Subcutaneous abdominal adipose tissue (tissue), 5 donors: Measurements from ENCODE around the gene WTIP.

Experiments
- H3K27ac ChIP-seq: one replicate; pipeline ENCODE4 v1.7.0; 2013; ENCODE audit warnings: low read depth, mild to moderate bottlenecking, inconsistent platforms, low read length, moderate library complexity
- H3K27me3 ChIP-seq, 5 donors: one replicate each; pipeline ENCODE4 v1.7.0; 2013; ENCODE audit warnings: low read length in 5 of 5, inconsistent platforms in 1 of 5; ENCODE audit not compliant: control insufficient read depth in 5 of 5, insufficient read depth in 4 of 5
- H3K36me3 ChIP-seq, 5 donors: one replicate each; pipeline ENCODE4 v1.7.0; 2013; ENCODE audit warnings: low read length in 5 of 5; ENCODE audit not compliant: control insufficient read depth in 5 of 5, insufficient read depth in 5 of 5
- H3K4me1 ChIP-seq, 5 donors: one replicate each; pipeline ENCODE4 v1.7.0; 2013; ENCODE audit warnings: low read length in 5 of 5, mild to moderate bottlenecking in 3 of 5, moderate library complexity in 1 of 5; ENCODE audit not compliant: control insufficient read depth in 5 of 5, insufficient read depth in 5 of 5
- H3K4me3 ChIP-seq, 5 donors: one replicate each; pipeline ENCODE4 v1.7.0; 2013; ENCODE audit warnings: low read length in 5 of 5, low read depth in 1 of 5
- H3K9ac ChIP-seq, 5 donors: one replicate each; pipeline ENCODE4 v1.7.0; 2013; ENCODE audit warnings: low read length in 5 of 5, mild to moderate bottlenecking in 4 of 5, moderate library complexity in 3 of 5
- H3K9me3 ChIP-seq, 5 donors: one replicate each; pipeline ENCODE4 v1.7.0; 2013; ENCODE audit warnings: low read length in 5 of 5; ENCODE audit not compliant: control insufficient read depth in 5 of 5
- donor health status: healthy.
- donor health status: healthy.
- donor health status: healthy.
- donor health status: healthy.
- donor health status: healthy.

WTIP gene

DNA sequence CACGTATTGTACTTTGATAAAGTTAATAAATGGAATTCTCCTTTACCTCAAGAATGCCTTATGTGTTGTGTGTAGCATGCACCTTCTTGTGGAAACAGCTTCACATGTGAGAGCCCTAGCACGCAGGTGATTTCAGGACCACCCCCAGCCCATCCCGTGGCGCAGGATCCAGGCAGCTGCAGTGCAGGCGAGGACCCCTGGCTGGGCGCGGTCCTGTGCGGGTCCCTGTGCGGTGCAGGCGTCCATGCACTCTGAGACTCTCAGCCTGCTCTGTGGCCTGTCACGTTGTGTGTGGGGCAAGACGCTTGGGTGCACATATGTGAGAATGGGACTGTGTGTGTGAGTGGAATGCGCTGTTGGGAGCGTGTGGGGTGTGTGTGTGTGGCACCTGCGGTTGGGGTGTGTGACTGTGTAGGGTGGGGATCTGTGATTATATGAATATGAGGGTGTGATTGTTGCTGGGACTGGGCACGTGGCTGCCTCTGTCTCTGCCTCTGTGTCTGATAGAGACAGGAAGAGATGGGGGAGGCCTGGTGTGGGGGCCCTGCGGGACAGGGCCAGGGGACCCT is 30.8 kb downstream of the WTIP start:
- Histone ChIP-seq H3K9ac (no peak overlapping the region), H3K36me3 (no peaks in the 10 kb centered on the region), H3K4me1 (no peaks in the 10 kb centered on the region), H3K9me3 (peaks cover 0 to 7% (median 0%) of the 10 kb centered on the region in 5 donors), H3K27ac (no peak overlapping the region), H3K27me3 (no peaks in the 10 kb centered on the region), H3K4me3 (no peak overlapping the region)

DNA sequence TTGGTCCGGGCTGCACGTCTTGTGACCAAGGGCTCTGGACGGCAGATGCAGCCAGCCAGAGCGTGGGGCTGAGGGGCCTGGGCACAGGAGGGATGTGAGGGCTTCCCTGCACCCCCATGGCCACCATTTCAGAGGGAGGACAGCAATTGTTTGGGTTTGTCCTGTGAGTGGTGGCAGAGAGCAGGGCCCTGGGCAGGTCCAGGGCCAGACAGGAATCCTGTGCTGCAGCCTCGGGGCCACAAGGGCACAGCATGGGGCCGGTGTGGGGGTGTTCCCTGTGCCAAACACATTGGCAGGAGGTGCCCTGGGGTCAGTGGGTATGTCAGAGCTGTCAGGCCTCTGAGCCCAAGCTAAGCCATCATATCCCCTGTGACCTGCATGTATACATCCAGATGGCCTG is 32.2 kb downstream of the WTIP start:
- H3K27ac ChIP-seq: no peak overlapping the region
- H3K9ac ChIP-seq: no peak overlapping the region
- peaks cover 0 to 7% (median 0%) of the 10 kb centered on the region in 5 donors for H3K9me3 ChIP-seq
- H3K27me3 ChIP-seq: no peaks in the 10 kb centered on the region
- no peaks in the 10 kb centered on the region for H3K36me3 ChIP-seq
- no peak overlapping the region for H3K4me3 ChIP-seq
- no peaks in the 10 kb centered on the region for H3K4me1 ChIP-seq

DNA sequence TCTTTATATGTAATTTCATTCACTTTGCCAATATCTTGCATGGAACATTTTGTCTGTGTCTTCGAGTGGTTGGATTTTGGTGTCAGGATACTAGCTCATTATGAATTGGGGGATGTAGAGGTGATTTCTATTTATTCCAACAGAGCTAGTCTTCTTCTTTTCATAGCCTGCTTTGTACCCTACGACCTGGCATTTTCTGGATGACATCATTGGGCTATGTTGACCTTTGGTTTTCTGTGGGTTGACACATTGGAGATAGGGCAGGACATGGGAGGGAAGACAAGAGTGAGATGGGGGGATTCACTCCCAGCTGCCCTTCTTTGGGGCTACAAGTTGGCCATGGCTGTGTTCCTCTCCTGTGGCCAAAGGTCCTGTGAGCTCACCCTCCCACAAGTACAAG is 38.0 kb downstream of the WTIP start:
- H3K9ac ChIP-seq: no peak overlapping the region
- no peaks in the 10 kb centered on the region for H3K36me3 ChIP-seq
- no peak overlapping the region for H3K27ac ChIP-seq
- no peaks in the 10 kb centered on the region for H3K9me3 ChIP-seq
- H3K4me3 ChIP-seq: no peak overlapping the region
- H3K27me3 ChIP-seq: no peaks in the 10 kb centered on the region
- no peaks in the 10 kb centered on the region for H3K4me1 ChIP-seq

DNA sequence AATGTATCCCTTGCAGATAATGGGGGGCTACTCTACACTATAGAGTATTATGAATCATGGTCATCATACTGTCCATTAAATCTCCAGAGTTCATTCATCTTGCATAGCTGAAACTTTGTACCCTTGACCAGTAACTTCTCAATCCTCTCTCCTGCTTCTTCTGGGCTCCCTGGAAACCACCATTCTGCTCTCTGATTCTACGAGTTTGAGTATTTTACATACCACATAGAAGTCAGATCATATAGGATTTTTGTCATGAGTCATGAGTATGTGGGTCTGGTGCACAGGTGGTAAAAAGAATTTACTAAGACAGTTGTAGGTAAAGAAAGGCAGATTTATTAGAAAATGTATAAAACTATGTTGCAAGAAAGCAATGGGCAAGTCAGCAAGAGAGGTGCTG is 41.9 kb downstream of the WTIP start:
- Histone ChIP-seq H3K9me3 (no peaks in the 10 kb centered on the region), H3K4me3 (no peak overlapping the region), H3K4me1 (no peaks in the 10 kb centered on the region), H3K27ac (no peak overlapping the region), H3K27me3 (no peaks in the 10 kb centered on the region), H3K36me3 (no peaks in the 10 kb centered on the region), H3K9ac (no peak overlapping the region)

DNA sequence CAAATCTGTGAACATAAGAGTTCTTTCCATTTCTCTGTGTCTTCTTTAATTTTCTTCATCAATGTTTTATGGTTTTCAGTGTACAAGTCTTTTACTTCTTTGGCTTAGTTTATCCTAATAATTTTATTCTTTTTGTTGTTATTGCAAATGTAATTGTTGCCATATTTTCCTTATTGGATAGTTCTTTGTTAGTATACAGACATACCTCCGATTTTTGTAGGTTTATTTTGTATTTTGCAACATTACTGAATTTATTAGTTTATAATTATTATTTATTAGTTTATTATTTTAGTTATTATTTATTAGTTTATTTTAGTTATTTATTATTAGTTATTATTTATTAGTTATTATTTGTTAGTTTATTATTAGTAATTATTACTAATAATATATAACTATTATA is 43.4 kb downstream of the WTIP start:
- Histone ChIP-seq H3K4me3 (no peak overlapping the region), H3K9ac (no peak overlapping the region), H3K27me3 (no peaks in the 10 kb centered on the region), H3K9me3 (no peaks in the 10 kb centered on the region), H3K27ac (no peak overlapping the region), H3K36me3 (no peaks in the 10 kb centered on the region), H3K4me1 (no peaks in the 10 kb centered on the region)

DNA sequence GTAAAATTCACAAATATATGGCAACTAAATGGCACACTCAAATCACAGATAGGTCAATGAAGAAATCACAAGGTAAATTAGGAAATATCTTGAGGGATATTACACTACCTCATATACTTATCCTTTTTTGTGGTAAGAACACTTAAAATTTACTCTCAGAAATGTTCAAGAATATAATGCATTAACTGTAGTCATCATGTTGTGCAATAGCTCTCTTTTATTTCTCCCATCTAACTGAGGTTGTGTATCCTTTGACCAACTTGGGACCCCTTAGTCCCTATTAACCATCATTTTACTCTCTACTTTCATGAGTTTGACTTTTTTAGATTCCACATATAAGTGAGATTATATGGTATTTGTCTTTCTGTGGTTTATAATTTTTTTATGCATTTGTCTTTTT is 52.6 kb downstream of the WTIP start:
- Histone ChIP-seq H3K4me1 (no peaks in the 10 kb centered on the region), H3K27me3 (peaks cover 0 to 3% (median 0%) of the 10 kb centered on the region in 5 donors), H3K9me3 (no peaks in the 10 kb centered on the region), H3K4me3 (no peak overlapping the region), H3K27ac (no peak overlapping the region), H3K9ac (no peak overlapping the region), H3K36me3 (no peaks in the 10 kb centered on the region)

DNA sequence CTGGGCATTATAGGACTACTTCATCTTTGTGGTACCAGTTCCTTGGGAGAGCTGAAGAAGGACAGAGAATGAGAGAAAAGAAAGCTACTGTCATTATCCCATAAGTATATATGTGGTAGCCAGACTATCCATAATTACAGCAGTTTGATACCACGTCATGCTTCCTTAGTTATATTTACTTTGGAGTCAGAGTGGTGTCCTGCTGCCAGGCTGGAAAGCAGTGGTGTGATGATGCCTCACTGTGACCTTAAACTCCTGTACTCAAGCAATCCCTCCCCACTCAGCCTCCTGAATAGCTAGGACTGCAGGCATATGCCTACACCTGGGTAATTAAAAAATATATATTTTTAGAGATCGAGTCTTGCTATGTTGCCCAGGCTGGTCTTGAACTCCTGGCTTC is 57.8 kb downstream of the WTIP start:
- H3K27ac ChIP-seq: no peak overlapping the region
- no peak overlapping the region for H3K4me3 ChIP-seq
- no peaks in the 10 kb centered on the region for H3K27me3 ChIP-seq
- no peaks in the 10 kb centered on the region for H3K4me1 ChIP-seq
- peaks cover 0 to 7% (median 4%) of the 10 kb centered on the region in 5 donors for H3K9me3 ChIP-seq
- no peak overlapping the region for H3K9ac ChIP-seq
- H3K36me3 ChIP-seq: no peaks in the 10 kb centered on the region

DNA sequence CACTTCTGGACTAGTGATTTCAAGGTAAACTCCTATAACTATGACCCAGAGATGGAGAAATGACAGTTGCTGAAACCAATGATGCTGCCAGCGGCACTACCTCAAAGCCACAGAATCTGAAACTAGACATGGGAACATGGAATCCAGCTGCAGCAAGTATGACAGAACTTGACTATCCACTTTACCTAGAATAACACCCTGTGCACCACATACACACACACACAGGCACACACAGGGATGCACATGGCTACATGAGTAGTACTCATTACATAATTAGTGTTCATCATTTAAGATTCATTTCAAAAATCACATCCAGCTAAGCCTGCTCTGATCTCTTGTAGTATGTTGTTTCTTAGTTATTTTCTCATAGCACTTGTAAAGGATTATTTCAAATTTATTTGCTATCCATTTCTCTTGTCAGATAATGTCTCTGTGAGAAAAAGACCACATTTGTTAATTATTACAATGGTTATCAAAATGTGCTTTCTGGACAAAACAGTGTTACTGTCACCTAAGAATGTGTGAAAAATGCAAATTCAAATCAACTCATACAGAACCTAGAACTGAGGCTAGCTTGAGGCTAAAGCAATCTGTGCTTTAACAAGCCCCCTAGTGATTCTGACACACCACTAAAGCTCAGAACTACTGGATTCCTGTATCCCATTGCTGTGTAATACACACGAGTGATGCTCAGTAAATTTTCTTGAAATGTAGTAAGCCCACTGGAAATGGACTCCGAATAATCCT is 59.4 kb downstream of the WTIP start:
- no peaks in the 10 kb centered on the region for H3K36me3 ChIP-seq
- H3K4me1 ChIP-seq: no peaks in the 10 kb centered on the region
- peaks cover 0 to 7% (median 4%) of the 10 kb centered on the region in 5 donors for H3K9me3 ChIP-seq

DNA sequence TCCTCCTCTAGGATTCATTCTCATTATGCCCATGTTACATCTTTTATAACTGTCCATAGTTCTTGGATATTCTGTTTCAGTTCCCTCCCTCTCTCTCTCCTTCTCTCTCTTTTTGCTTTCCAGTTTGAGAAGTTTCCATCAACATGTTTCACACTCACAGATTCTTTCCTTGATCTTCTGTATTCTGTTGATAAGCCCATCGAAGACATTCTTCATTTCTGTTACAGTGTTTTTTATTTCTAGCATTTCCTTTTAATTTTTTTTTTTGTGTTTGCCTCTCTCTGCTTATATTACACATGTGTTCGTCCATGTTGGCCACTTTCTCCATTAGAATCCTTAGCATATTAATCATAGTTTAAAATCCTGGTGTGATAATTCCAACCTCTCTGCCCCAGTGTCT is 68.3 kb downstream of the WTIP start:
- peaks cover 0 to 11% (median 8%) of the 10 kb centered on the region in 5 donors for H3K9me3 ChIP-seq
- H3K27me3 ChIP-seq: peaks cover 0 to 3% (median 0%) of the 10 kb centered on the region in 5 donors
- H3K27ac ChIP-seq: no peak overlapping the region
- H3K9ac ChIP-seq: no peak overlapping the region
- H3K4me1 ChIP-seq: no peaks in the 10 kb centered on the region
- H3K4me3 ChIP-seq: no peak overlapping the region
- no peaks in the 10 kb centered on the region for H3K36me3 ChIP-seq

More for the DNA sequence above, 59.4 kb downstream of the WTIP start:
- H3K9ac ChIP-seq: no peak overlapping the region
- H3K27ac ChIP-seq: no peak overlapping the region
- no peaks in the 10 kb centered on the region for H3K27me3 ChIP-seq
- H3K4me3 ChIP-seq: no peak overlapping the region

DNA sequence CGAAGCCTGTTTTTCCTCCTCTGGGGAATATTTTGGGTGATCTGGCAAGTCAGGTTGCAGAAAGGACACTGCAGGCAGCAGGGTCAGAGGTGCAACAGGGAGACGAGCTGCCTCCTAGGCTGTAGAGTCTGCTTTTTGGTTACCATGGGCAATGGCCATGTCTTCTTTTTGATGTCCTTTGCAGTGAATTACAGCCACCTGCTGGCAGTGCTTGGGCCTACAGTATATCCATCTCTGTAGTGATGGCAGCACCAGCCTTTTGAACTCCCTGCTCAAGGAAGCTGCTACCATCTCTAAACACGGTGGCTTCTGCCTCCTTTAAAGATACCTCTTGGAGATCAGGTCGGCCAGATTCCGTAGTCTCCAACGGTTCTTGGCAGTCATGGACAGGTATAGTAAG is 73.9 kb downstream of the WTIP start:
- H3K4me1 ChIP-seq: peaks cover 0 to 3% (median 0%) of the 10 kb centered on the region in 5 donors
- no peak overlapping the region for H3K4me3 ChIP-seq
- H3K36me3 ChIP-seq: no peaks in the 10 kb centered on the region
- peaks cover 0 to under 1% (median under 1%) of the 10 kb centered on the region in 5 donors for H3K9me3 ChIP-seq
- no peak overlapping the region for H3K27ac ChIP-seq
- H3K27me3 ChIP-seq: peaks cover 0 to 14% (median 3%) of the 10 kb centered on the region in 5 donors
- no peak overlapping the region for H3K9ac ChIP-seq
